ENCODE measurements around the gene GTSF1L.

The GTSF1L gene

GRCh38 chr20:43721097-43721428 lies 5.7 kb downstream of the GTSF1L start:
- Histone ChIP-seq H3K9me3 (ENCODE audit: control insufficient read depth in 5 of 5, low read length in 5 of 5) (peaks cover 0 to 6% (median 0%) of the 10 kb centered on the region in 5 donors), H3K4me1 (ENCODE audit: control insufficient read depth in 5 of 5, insufficient read depth in 5 of 5, low read length in 5 of 5) (peaks cover 3 to 34% (median 28%) of the 10 kb centered on the region in 5 donors), H3K36me3 (ENCODE audit: control insufficient read depth in 5 of 5, insufficient read depth in 5 of 5, low read length in 5 of 5) (no peaks in the 10 kb centered on the region), H3K4me3 (ENCODE audit: low read depth in 1 of 5, low read length in 5 of 5) (peak overlapping the region in 1 of 5 donors; percentile 29), H3K27me3 (ENCODE audit: control insufficient read depth in 5 of 5, insufficient read depth in 4 of 5, low read length in 5 of 5) (no peaks in the 10 kb centered on the region), H3K27ac (ENCODE audit: low read depth, low read length) (no peak overlapping the region), H3K9ac (ENCODE audit: low read length in 5 of 5) (no peak overlapping the region)

- Histone ChIP-seq H3K36me3 (ENCODE audit: control insufficient read depth in 5 of 5, insufficient read depth in 5 of 5, low read length in 5 of 5) (no peaks in the 10 kb centered on the region), H3K27me3 (ENCODE audit: control insufficient read depth in 5 of 5, insufficient read depth in 4 of 5, low read length in 5 of 5) (no peaks in the 10 kb centered on the region), H3K9me3 (ENCODE audit: control insufficient read depth in 5 of 5, low read length in 5 of 5) (peaks cover 0 to 6% (median 0%) of the 10 kb centered on the region in 5 donors), H3K4me3 (ENCODE audit: low read depth in 1 of 5, low read length in 5 of 5) (no peak overlapping the region), H3K9ac (ENCODE audit: low read length in 5 of 5) (no peak overlapping the region), H3K27ac (ENCODE audit: low read depth, low read length) (no peak overlapping the region), H3K4me1 (ENCODE audit: control insufficient read depth in 5 of 5, insufficient read depth in 5 of 5, low read length in 5 of 5) (peaks cover 0 to 24% (median 21%) of the 10 kb centered on the region in 5 donors)
Observed at GRCh38 chr20:43720007-43720406, 6.8 kb downstream of the GTSF1L start.

GRCh38 chr20:43717616-43717995 lies 9.2 kb downstream of the GTSF1L start:
- no peak overlapping the region for H3K9ac ChIP-seq (ENCODE audit: low read length in 5 of 5)
- no peak overlapping the region for H3K4me3 ChIP-seq (ENCODE audit: low read depth in 1 of 5, low read length in 5 of 5)
- no peaks in the 10 kb centered on the region for H3K36me3 ChIP-seq (ENCODE audit: control insufficient read depth in 5 of 5, insufficient read depth in 5 of 5, low read length in 5 of 5)
- H3K27ac ChIP-seq (ENCODE audit: low read depth, low read length): no peak overlapping the region
- peaks cover 0 to 25% (median 18%) of the 10 kb centered on the region in 5 donors for H3K4me1 ChIP-seq (ENCODE audit: control insufficient read depth in 5 of 5, insufficient read depth in 5 of 5, low read length in 5 of 5)
- H3K27me3 ChIP-seq (ENCODE audit: control insufficient read depth in 5 of 5, insufficient read depth in 4 of 5, low read length in 5 of 5): no peaks in the 10 kb centered on the region
- peaks cover 0 to 6% (median 0%) of the 10 kb centered on the region in 5 donors for H3K9me3 ChIP-seq (ENCODE audit: control insufficient read depth in 5 of 5, low read length in 5 of 5)

- Histone ChIP-seq H3K27me3 (ENCODE audit: control insufficient read depth in 5 of 5, insufficient read depth in 4 of 5, low read length in 5 of 5) (no peaks in the 10 kb centered on the region), H3K27ac (ENCODE audit: low read depth, low read length) (no peak overlapping the region), H3K4me3 (ENCODE audit: low read depth in 1 of 5, low read length in 5 of 5) (no peak overlapping the region), H3K36me3 (ENCODE audit: control insufficient read depth in 5 of 5, insufficient read depth in 5 of 5, low read length in 5 of 5) (no peaks in the 10 kb centered on the region), H3K9ac (ENCODE audit: low read length in 5 of 5) (no peak overlapping the region), H3K9me3 (ENCODE audit: control insufficient read depth in 5 of 5, low read length in 5 of 5) (peaks cover 0 to 6% (median 0%) of the 10 kb centered on the region in 5 donors), H3K4me1 (ENCODE audit: control insufficient read depth in 5 of 5, insufficient read depth in 5 of 5, low read length in 5 of 5) (peaks cover 0 to 23% (median 14%) of the 10 kb centered on the region in 5 donors)
Observed at GRCh38 chr20:43716757-43717615, 9.8 kb downstream of the GTSF1L start.

GRCh38 chr20:43716123-43716522 lies 10.7 kb downstream of the GTSF1L start:
- H3K27ac ChIP-seq (ENCODE audit: low read depth, low read length): no peak overlapping the region
- no peak overlapping the region for H3K9ac ChIP-seq (ENCODE audit: low read length in 5 of 5)
- peaks cover 0 to 6% (median 0%) of the 10 kb centered on the region in 5 donors for H3K9me3 ChIP-seq (ENCODE audit: control insufficient read depth in 5 of 5, low read length in 5 of 5)
- no peak overlapping the region for H3K4me3 ChIP-seq (ENCODE audit: low read depth in 1 of 5, low read length in 5 of 5)
- peaks cover 0 to 14% (median 5%) of the 10 kb centered on the region in 5 donors for H3K4me1 ChIP-seq (ENCODE audit: control insufficient read depth in 5 of 5, insufficient read depth in 5 of 5, low read length in 5 of 5)
- no peaks in the 10 kb centered on the region for H3K36me3 ChIP-seq (ENCODE audit: control insufficient read depth in 5 of 5, insufficient read depth in 5 of 5, low read length in 5 of 5)
- no peaks in the 10 kb centered on the region for H3K27me3 ChIP-seq (ENCODE audit: control insufficient read depth in 5 of 5, insufficient read depth in 4 of 5, low read length in 5 of 5)

GRCh38 chr20:43715511-43715910 lies 11.3 kb downstream of the GTSF1L start:
- no peaks in the 10 kb centered on the region for H3K36me3 ChIP-seq (ENCODE audit: control insufficient read depth in 5 of 5, insufficient read depth in 5 of 5, low read length in 5 of 5)

GRCh38 chr20:43715044-43715443 lies 11.8 kb downstream of the GTSF1L start:
- Histone ChIP-seq H3K9me3 (ENCODE audit: control insufficient read depth in 5 of 5, low read length in 5 of 5) (peaks cover 0 to 3% (median 0%) of the 10 kb centered on the region in 5 donors), H3K27ac (ENCODE audit: low read depth, low read length) (no peak overlapping the region), H3K4me3 (ENCODE audit: low read depth in 1 of 5, low read length in 5 of 5) (no peak overlapping the region)

More at GRCh38 chr20:43715511-43715910, 11.3 kb downstream of the GTSF1L start:
- no peak overlapping the region for H3K4me3 ChIP-seq (ENCODE audit: low read depth in 1 of 5, low read length in 5 of 5)
- no peak overlapping the region for H3K9ac ChIP-seq (ENCODE audit: low read length in 5 of 5)
- peaks cover 0 to 12% (median 5%) of the 10 kb centered on the region in 5 donors for H3K4me1 ChIP-seq (ENCODE audit: control insufficient read depth in 5 of 5, insufficient read depth in 5 of 5, low read length in 5 of 5)
- H3K27me3 ChIP-seq (ENCODE audit: control insufficient read depth in 5 of 5, insufficient read depth in 4 of 5, low read length in 5 of 5): no peaks in the 10 kb centered on the region
- peaks cover 0 to 6% (median 0%) of the 10 kb centered on the region in 5 donors for H3K9me3 ChIP-seq (ENCODE audit: control insufficient read depth in 5 of 5, low read length in 5 of 5)
- no peak overlapping the region for H3K27ac ChIP-seq (ENCODE audit: low read depth, low read length)

GRCh38 chr20:43711098-43711654 lies 15.6 kb downstream of the GTSF1L start:
- peaks cover 0 to 5% (median 3%) of the 10 kb centered on the region in 5 donors for H3K4me1 ChIP-seq (ENCODE audit: control insufficient read depth in 5 of 5, insufficient read depth in 5 of 5, low read length in 5 of 5)
- no peak overlapping the region for H3K9ac ChIP-seq (ENCODE audit: low read length in 5 of 5)
- no peaks in the 10 kb centered on the region for H3K36me3 ChIP-seq (ENCODE audit: control insufficient read depth in 5 of 5, insufficient read depth in 5 of 5, low read length in 5 of 5)
- H3K4me3 ChIP-seq (ENCODE audit: low read depth in 1 of 5, low read length in 5 of 5): no peak overlapping the region
- no peaks in the 10 kb centered on the region for H3K9me3 ChIP-seq (ENCODE audit: control insufficient read depth in 5 of 5, low read length in 5 of 5)
- no peak overlapping the region for H3K27ac ChIP-seq (ENCODE audit: low read depth, low read length)
- H3K27me3 ChIP-seq (ENCODE audit: control insufficient read depth in 5 of 5, insufficient read depth in 4 of 5, low read length in 5 of 5): no peaks in the 10 kb centered on the region

More at GRCh38 chr20:43715044-43715443, 11.8 kb downstream of the GTSF1L start:
- H3K9ac ChIP-seq (ENCODE audit: low read length in 5 of 5): no peak overlapping the region
- H3K36me3 ChIP-seq (ENCODE audit: control insufficient read depth in 5 of 5, insufficient read depth in 5 of 5, low read length in 5 of 5): no peaks in the 10 kb centered on the region
- peaks cover 0 to 12% (median 5%) of the 10 kb centered on the region in 5 donors for H3K4me1 ChIP-seq (ENCODE audit: control insufficient read depth in 5 of 5, insufficient read depth in 5 of 5, low read length in 5 of 5)
- no peaks in the 10 kb centered on the region for H3K27me3 ChIP-seq (ENCODE audit: control insufficient read depth in 5 of 5, insufficient read depth in 4 of 5, low read length in 5 of 5)

- Histone ChIP-seq H3K4me3 (ENCODE audit: low read depth in 1 of 5, low read length in 5 of 5) (no peak overlapping the region), H3K27ac (ENCODE audit: low read depth, low read length) (no peak overlapping the region), H3K27me3 (ENCODE audit: control insufficient read depth in 5 of 5, insufficient read depth in 4 of 5, low read length in 5 of 5) (no peaks in the 10 kb centered on the region), H3K36me3 (ENCODE audit: control insufficient read depth in 5 of 5, insufficient read depth in 5 of 5, low read length in 5 of 5) (no peaks in the 10 kb centered on the region), H3K4me1 (ENCODE audit: control insufficient read depth in 5 of 5, insufficient read depth in 5 of 5, low read length in 5 of 5) (peaks cover 0 to 5% (median 3%) of the 10 kb centered on the region in 5 donors), H3K9me3 (ENCODE audit: control insufficient read depth in 5 of 5, low read length in 5 of 5) (no peaks in the 10 kb centered on the region), H3K9ac (ENCODE audit: low read length in 5 of 5) (no peak overlapping the region)
Observed at GRCh38 chr20:43710370-43711044, 16.3 kb downstream of the GTSF1L start.

- no peaks in the 10 kb centered on the region for H3K4me1 ChIP-seq (ENCODE audit: control insufficient read depth in 5 of 5, insufficient read depth in 5 of 5, low read length in 5 of 5)
- no peak overlapping the region for H3K4me3 ChIP-seq (ENCODE audit: low read depth in 1 of 5, low read length in 5 of 5)
- no peak overlapping the region for H3K9ac ChIP-seq (ENCODE audit: low read length in 5 of 5)
- no peaks in the 10 kb centered on the region for H3K9me3 ChIP-seq (ENCODE audit: control insufficient read depth in 5 of 5, low read length in 5 of 5)
- no peak overlapping the region for H3K27ac ChIP-seq (ENCODE audit: low read depth, low read length)
- no peaks in the 10 kb centered on the region for H3K27me3 ChIP-seq (ENCODE audit: control insufficient read depth in 5 of 5, insufficient read depth in 4 of 5, low read length in 5 of 5)
- H3K36me3 ChIP-seq (ENCODE audit: control insufficient read depth in 5 of 5, insufficient read depth in 5 of 5, low read length in 5 of 5): no peaks in the 10 kb centered on the region
Observed at GRCh38 chr20:43702502-43702901, 24.3 kb downstream of the GTSF1L start.
